ENCODE results near the gene CTDSP2.

GRCh38 chr12:57846285-57846576 lies 298 bp downstream of the CTDSP2 start:
- TF ChIP-seq CTCF (IDR thresholded peaks at IDR 0.05) (no peak), POLR2A (IDR thresholded peaks at IDR 0.05) (no peak)

Data from sigmoid colon (tissue), 3 donors.